HG02623 (cell line): ENCODE results near the gene DNPH1.

Source experiments
- ATAC-seq: cut with Tn5 transposase; IDR thresholded peaks from one replicate; pipeline ENCODE4 v1.9.1; 2021; ENCODE audit warnings: moderate library complexity; ENCODE audit not compliant: unreplicated experiment

DNPH1 gene

DNA sequence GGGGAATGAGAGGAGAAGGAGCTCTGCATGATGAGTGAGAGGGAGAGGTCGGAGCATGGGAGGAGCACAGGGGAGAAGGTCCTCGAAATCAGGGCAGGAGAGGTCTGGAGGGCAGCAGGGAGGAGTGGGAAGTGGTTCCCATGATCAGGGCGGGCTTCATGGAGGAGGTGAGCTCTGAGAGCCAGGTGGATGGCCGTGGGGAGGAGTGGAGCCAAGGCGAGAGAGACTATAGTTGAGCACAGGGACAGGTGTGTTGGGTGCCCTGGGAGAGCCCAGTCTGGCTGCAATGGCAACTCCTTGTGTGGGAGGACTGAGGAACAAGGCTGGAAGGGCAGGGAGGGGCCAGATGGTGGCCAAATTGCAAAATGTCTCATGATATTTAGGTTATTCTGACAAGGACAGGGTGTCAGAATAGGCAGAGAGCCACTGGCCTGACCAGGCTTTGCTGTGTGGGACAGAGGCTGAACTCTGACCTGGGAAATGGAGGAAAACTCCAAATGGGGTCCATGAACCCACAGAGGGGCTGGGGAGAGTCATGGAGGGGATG is 35.4 kb upstream of the DNPH1 start:
- ATAC-seq: no peak

DNA sequence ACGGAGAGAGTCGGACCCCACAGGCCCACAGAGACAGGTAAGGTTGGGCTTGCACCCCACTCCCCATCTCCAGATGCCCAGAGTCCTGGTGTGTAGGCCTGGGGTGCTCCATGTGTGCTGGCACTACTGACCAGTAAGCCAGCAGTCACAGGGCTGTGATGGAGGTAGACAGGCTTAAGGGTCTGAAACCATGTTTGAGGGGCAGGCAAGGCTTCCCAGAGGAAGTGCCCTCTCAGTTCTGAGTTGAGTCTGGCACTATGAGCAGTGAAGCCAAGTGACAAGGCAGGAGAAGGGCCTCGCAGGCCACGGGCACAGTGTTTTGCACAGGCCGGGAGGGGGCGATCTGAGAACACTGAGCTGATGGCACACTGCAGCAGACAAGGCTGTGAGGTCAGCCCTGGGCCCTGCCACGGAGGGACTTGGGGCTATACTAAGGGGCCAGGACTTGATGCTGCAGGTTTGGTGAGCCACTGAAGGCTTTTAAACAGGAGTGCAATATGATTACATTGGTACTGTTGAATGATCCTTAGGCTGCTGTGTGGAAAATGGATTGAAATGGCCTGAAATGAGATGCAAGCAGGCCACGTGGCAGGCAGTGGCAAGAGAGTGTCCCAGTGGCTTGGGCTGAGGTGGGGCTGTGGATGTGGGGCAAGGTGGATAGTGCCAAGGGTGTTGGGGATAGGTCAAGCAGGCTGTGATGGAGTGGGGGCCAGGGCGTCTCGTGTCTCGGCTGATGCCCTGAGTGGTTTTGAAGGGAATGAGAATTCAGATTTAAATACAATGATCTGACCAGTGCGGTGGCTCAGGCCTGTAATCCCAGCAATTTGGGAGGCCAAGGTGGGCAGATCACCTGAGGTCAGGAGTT is 34.3 kb upstream of the DNPH1 start:
- no peak for ATAC-seq

- ATAC-seq: no peak
Observed at GRCh38 chr6:43262780-43263313, 33.6 kb upstream of the DNPH1 start.

DNA sequence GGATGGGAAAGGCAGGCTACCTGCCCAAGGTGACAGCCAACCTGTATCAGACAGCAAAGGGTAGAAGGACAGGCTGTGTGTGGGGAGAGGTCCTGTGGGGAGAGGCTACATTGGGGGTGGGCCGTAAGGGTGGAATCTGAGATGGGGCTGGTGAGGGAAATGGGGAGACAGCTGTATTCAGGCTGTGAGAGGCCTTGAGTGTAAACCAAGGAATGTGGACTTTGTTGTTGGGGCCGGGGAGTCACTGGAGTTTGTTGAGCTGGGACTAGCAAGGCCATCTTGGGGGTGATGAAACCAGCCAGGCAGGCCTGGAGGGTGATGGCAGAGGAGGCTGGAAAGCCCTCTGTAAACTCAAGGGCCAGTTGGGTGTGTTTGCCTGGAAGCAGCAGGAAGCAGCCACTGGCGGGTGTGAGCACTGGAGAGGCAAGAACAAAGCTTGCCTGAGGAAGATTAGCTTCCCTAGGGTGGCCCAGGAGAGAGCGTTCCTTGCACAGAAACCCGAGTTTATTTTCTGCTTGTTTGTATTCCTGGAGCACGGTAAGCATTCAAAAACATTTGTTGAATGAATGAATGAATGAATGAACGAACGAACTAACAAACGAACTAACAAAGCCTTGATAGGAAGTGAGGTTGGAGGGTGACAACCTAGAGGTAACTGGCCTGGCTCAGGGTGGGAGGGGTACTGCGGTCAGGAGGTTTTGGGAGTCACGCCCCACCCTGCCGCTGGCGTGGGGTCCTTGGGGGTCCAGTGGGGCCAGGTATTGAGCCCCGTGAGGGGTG is 32.9 kb upstream of the DNPH1 start:
- ATAC-seq: no peak

DNA sequence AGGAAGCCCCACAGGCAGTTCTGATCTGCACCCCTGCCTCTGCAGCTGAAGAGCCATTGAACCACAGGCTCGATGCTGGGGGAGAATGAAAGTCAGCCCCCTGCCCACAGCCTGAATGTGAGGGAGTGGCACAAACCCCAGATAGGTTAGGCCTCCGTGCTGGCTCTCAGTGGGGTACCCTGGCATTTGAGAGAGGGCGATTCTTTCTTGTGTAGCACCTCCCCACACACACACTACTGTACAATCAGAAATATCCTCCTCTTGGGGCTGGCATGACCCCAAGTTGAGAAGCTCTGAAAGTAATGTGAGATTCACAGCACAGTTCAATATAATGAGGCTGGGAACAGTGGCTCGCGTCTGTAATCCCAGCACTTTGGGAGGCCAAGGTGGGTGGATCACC is 31.9 kb upstream of the DNPH1 start:
- ATAC-seq: no peak

GRCh38 chr6:43260791-43261190 is 31.5 kb upstream of the DNPH1 start:
- no peak for ATAC-seq

DNA sequence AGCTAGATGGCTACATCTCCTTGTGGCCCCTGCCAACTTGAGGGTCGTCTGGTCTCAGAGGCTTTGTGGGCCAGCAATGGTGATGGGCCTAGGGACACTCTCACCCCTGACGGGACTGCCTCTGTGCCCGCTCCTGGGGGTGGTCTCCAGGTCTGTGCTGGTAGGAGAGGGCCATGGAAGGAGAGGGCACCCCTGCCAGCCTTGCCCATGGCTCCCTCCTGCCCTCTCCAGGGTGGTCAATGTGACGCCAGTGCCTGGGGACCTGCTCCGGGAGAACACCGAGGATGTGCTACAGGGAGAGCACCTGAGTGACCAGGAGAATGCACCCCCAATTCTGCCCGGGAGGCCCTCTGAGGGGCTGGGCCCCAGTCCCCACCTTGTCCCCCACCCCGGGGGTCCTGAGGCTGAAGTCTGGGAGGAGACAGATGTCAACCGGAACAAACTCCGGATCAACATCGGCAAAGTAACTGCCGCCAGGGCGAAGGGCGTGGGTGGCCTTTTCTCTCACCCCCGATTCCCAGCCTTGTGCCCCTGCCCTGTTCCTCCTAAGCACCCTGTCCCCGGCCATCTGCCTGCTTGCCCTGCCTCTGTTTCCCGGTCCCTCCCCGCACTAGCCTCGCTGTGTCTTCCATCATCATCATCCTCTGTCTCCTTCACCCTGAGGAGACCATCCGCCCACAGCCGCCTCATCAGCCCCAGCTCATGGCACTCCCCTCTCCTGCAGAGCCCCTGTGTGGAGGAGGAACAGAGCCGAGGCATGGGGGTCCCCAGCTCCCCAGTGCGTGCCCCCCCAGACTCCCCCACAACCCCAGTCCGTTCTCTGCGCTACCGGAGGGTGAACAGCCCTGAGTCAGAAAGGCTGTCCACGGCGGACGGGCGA is 29.8 kb upstream of the DNPH1 start:
- no peak for ATAC-seq

DNA sequence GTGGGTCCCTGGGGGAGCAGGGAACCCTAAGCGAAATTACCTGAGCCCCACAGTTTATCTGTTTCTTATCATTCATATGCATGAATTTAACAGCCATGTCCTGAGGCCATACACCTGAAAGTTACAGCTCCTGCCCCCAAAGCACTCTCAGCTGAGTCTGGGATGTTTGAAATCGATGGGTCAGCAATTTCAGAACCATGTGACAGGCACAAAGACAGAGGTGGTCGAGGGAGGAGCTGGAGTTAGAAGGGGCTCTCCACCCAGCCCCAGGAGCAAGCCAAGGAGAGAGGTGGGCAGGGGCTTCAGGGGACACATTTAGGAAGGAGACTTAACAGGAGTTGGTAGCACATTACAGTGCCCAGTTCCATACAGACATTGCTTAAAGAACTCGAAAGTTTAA is 28.9 kb upstream of the DNPH1 start:
- no peak for ATAC-seq

DNA sequence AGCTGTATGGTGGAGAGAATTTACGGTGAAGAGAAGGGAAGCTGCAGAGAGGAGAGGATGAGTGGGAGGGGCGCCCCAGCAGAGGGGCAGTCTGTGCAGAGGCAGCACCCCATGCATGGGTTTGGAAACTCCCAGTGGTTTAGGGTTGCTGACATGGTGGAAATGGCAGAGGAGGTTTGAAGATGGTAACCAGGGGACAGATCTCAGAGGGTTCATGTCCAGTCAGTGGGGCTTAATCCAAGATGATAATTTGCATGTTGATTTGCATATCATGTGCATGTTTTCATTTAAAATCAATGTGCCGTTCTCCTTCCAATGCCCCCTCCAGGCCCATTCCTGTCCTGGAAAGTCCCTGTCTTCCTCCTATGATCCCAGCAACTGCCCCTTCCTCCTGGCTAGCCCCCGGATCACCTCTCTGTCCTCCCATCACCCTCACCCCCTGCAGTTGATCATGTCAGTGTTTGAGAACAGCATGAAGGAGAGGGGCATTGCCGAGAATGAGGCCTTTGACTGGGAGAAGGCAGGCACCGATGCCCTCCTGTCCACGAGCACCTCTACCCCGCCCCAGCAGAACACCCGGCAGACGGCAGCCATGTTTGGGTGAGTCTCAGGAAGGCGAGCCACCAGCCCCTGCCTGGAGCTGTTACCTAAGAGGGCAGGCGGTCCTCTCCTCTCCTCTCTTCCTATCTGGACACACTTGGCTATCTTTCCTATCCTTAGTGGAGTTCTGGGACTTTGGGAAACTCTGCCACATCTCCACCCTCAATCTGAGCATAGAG is 28.3 kb upstream of the DNPH1 start:
- ATAC-seq: no peak

- ATAC-seq: no peak
Observed at GRCh38 chr6:43256670-43257366, 27.5 kb upstream of the DNPH1 start.

- ATAC-seq: no peak
Observed at GRCh38 chr6:43255408-43256054, 26.2 kb upstream of the DNPH1 start.

DNA sequence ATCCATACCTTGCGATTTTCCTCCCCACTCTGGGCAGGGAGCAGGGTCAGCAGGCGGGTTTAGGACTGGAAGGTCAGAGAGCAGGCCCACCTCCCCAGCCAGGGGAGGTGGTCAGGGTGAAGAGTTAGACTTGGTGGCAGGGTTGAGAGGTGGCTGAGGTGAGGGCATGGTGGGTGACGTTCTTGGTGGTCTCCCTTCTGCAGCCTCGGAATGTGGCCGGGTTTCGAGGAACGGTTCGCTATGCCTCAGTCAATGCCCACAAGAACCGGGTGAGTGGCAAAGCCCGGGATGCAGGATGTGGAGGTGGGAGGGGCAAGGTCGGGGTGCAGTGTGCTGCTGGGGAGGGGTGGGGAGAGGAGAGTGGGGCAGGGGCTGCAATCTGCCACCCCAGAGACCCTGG is 25.6 kb upstream of the DNPH1 start:
- no peak for ATAC-seq

- ATAC-seq: no peak
Observed at GRCh38 chr6:43254138-43254817, 25.0 kb upstream of the DNPH1 start.

- no peak for ATAC-seq
Observed at GRCh38 chr6:43253401-43253800, 24.1 kb upstream of the DNPH1 start.

DNA sequence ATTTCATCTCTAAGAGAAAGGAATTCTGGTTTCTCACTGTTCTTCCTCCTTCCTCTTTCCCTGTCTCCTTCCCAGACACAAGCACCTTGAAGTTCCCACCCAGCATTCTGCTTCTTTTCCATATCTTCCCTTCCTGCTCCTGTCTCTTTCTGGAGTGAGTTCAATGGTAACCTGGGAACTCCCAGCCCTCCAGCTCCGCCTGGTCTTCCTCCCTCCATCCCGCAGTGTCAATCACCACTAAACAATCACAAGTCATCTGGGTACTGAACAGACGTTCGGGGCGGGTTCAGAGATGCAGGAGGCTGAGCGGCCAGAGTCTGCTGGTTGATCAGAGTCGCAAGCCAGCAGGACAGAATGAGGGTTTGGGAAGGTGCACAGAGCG is 21.7 kb upstream of the DNPH1 start:
- no peak for ATAC-seq

- ATAC-seq: no peak
Observed at GRCh38 chr6:43248791-43249190, 19.5 kb upstream of the DNPH1 start.

- ATAC-seq: no peak
Observed at GRCh38 chr6:43248101-43248500, 18.8 kb upstream of the DNPH1 start.
